SK-N-MC (cell line): ENCODE results near the gene RHOH.
A peak's percentile ranks its signal among the peaks of the same experiment; 100 is the strongest.

Experiments used
- DNase-seq: peaks from one replicate; pipeline ENCODE4 v3.0.0-alpha.2; 2011; ENCODE audit warnings: low read depth, low spot score
- H3K27ac ChIP-seq: fragments of 200-600 bp; sonication (generic); 2 replicates; pipeline ENCODE4 v1.5.1; 2016; ENCODE audit warnings: mixed run types
- H3K36me3 ChIP-seq: fragments of 200-600 bp; sonication (generic); 2 replicates; pipeline ENCODE4 v1.6.1; 2017; ENCODE audit warnings: antibody characterized with exemption, low read length, mixed read lengths; ENCODE audit not compliant: insufficient read depth
- H3K4me3 ChIP-seq: fragments of 200-600 bp; sonication (generic); 2 replicates; pipeline ENCODE4 v1.5.1; 2016
- H3K9ac ChIP-seq: fragments of 200-600 bp; sonication (generic); 2 replicates; pipeline ENCODE4 v1.8.0; 2017; ENCODE audit warnings: mixed run types, mixed read lengths; ENCODE audit not compliant: insufficient read length
- H3K9me3 ChIP-seq: fragments of 200-600 bp; sonication (generic); 2 replicates; pipeline ENCODE4 v1.6.1; 2017; ENCODE audit warnings: low read depth, mild to moderate bottlenecking, antibody characterized with exemption, low read length, moderate library complexity, mixed read lengths
- EZH2 ChIP-seq: fragments of 200-600 bp; sonication (generic); IDR thresholded peaks from one replicate; pipeline ENCODE4 v1.6.1; 2017; ENCODE audit warnings: antibody characterized with exemption
- FOXP2 ChIP-seq: optimal IDR thresholded peaks from 2 replicates; pipeline ENCODE3; 2011; ENCODE audit warnings: mild to moderate bottlenecking, moderate library complexity; ENCODE audit not compliant: insufficient read depth; ENCODE audit errors: extremely low read length, control extremely low read depth
- POLR2AphosphoS5 ChIP-seq: IDR thresholded peaks from 2 replicates; pipeline ENCODE4 v1.6.1; 2012; ENCODE audit warnings: mild to moderate bottlenecking, low read depth, low read length, borderline replicate concordance

RHOH gene

DNA sequence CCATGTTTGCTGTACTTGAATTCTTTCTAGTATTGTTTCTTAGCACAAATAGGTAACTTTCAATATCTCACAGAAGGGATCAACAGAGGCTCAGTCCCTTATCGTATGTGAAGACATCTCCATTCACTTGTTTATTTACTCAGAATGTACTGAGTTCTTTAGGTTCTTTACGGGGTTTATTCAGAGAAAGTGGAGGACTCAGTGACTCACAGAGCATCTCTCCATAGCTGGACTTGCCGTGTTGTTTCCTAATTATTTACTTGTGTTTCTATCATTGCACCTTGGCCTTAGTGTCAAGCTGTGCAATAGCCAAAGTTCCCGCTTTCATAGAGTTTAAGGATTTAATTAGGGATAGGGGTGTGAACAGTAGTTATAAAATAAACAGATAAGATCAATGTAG is 57.1 kb downstream of the RHOH start:
- no peak overlapping the region for H3K27ac ChIP-seq
- H3K9ac ChIP-seq: no peak overlapping the region
- no peak for DNase-seq
- no peak overlapping the region for H3K4me3 ChIP-seq
- TF ChIP-seq EZH2: no peak
- TF ChIP-seq POLR2AphosphoS5: no peak
- TF ChIP-seq FOXP2: no peak
- H3K36me3 ChIP-seq: no peaks in the 10 kb centered on the region
- H3K9me3 ChIP-seq: no peaks in the 10 kb centered on the region

DNA sequence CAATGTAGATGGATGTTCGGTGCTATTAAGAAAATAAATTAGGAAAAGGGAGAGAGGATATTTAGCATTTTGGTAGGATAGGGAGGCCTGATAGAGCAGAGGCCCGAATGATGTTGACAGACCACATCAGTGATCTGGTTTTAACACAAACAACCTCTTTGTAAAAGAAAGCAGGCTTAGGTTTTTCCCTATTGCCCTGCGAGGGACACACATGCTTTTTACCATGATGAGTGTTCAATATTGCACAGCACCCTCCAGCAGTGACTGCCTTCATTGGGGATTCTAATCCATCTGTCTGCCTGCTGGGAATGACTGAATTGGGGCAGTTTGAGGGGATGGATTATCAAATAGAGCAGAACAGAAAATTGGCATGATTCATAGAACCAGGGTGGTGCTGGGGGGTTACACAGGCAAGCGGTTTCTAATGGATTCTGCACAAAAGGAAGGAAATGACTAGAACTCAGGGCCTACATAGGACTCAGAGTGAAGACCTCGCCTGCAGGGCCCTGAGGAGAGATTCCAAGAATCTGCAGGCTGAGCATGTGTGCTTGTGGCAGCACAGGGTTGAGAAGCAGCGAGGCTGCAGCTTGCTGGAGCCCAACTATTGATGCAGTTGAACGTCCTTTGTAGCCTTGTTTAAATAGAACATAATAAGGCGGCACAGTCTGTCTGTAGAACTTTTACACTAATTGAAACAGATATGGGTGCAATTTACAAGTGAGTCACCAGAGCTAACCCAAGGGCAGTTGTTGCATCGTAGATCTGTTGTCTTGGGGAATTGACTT is 58.0 kb downstream of the RHOH start:
- no peak for DNase-seq
- TF ChIP-seq FOXP2 (no peak), EZH2 (no peak), POLR2AphosphoS5 (no peak)
- Histone ChIP-seq H3K9me3 (no peaks in the 10 kb centered on the region), H3K9ac (no peak overlapping the region), H3K36me3 (no peaks in the 10 kb centered on the region), H3K27ac (peak overlapping the region; percentile 64), H3K4me3 (no peak overlapping the region)

DNA sequence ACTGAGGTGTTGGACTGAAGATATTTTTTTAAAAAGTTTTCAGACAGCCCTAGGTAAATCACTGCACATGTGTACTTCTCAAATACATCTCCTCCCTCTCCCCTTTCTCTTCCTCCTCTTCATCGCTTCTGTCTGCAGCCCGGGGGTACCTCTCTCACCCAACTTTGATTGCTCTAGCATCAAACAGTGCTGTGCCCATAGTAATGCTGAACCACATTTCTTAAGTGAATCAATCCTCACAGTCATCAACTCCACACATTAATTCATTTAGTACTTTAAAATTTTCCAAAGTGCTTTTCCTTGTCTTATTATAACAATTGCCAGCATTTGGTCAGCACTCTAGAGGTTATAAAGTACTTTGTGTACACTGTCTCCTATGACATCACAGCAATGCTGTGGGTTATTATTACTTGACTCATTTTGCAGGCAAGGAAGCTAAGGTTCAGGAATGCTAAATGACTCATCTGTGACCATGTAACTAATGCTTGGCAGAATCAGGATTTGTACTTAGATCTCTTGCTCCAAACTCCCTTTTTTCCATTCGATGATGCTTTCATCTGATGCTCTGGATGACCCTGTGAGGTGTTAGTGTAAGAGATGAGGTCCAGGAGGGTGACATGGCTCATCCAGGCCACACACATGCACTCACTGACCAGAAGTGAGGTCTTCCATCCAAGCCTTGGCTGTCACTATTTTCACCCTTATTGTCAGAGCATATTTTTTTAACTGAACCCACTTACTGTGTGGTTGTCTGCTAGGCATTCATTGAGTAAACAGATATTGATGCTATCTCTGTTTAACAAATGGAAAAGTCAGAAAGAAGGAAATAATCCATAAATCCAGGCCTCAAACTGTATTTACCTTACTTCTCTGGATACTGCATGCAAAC is 58.8 kb downstream of the RHOH start:
- DNase-seq: no peak
- H3K4me3 ChIP-seq: no peak overlapping the region
- peak overlapping the region; percentile 64; the same call in 1 of the 2 replicates for H3K27ac ChIP-seq

DNA sequence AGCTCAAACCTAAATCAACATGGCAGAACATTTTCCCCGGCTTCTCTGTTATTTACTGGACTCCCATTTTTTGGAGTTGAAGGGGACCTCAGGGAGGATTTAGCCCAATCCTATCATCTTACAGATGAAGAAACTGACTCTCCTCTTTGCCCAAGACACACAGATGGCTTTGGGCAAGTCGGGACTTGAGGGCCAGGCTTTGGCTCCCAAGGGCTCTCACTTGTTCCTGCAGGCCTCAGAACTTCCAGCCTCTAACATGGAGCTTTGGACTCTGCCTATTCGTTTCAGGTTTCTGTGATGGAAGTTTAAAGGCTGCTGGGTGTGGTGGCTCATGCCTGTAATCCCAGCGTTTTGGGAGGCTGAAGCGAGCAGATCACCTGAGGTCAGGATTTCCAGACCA is 59.5 kb downstream of the RHOH start:
- no peak for DNase-seq
- Histone ChIP-seq H3K9ac (no peak overlapping the region), H3K4me3 (no peak overlapping the region), H3K36me3 (no peaks in the 10 kb centered on the region), H3K27ac (no peak overlapping the region), H3K9me3 (no peaks in the 10 kb centered on the region)
- TF ChIP-seq POLR2AphosphoS5 (no peak), EZH2 (no peak), FOXP2 (no peak)

More for the DNA sequence above, 58.8 kb downstream of the RHOH start:
- no peak overlapping the region for H3K9ac ChIP-seq
- no peaks in the 10 kb centered on the region for H3K9me3 ChIP-seq
- TF ChIP-seq EZH2: no peak
- TF ChIP-seq FOXP2: no peak
- TF ChIP-seq POLR2AphosphoS5: no peak
- no peaks in the 10 kb centered on the region for H3K36me3 ChIP-seq

DNA sequence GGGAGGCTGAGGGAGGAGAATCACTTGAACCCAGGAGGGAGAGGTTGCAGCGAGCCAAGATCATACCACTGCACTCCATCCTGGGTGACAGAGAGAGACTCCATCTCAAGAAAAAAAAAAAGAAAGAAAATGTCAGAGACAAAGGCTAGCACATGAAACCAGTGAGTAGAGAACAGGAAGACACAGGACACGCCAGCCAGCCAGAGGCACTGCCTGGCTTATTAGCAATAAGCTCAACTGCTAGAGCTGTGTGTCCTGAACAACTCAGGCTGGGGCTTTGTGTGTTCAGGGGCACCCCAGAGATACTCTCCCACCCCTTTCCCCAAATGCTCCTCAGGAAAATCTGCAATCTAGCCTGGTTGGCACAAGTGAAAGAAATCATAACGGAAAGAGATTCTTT is 60.0 kb downstream of the RHOH start:
- no peak for TF ChIP-seq FOXP2
- no peak for TF ChIP-seq EZH2
- no peak for TF ChIP-seq POLR2AphosphoS5
- H3K9ac ChIP-seq: no peak overlapping the region
- H3K4me3 ChIP-seq: no peak overlapping the region
- H3K9me3 ChIP-seq: no peaks in the 10 kb centered on the region
- H3K36me3 ChIP-seq: no peaks in the 10 kb centered on the region
- DNase-seq: no peak
- H3K27ac ChIP-seq: no peak overlapping the region

DNA sequence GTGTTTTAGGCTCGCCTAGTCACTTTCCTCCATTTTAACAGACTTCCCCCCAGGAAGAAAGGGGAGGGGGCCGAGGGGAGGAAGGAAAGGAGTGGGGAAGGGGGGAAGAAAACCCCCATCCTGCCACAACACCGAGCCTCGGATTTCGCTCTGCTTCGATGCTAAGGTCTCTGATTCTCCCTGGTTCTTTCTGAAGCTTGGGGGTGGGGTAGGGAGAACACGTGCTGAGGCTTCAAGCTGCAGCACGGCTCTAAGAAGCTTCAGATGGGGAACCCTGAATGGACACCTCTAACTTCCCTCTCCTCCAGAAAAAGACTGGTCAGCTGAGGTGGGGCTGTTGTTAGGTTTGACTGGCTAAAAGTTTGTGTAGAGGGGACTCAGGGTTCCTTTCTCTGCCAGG is 61.8 kb downstream of the RHOH start:
- TF ChIP-seq EZH2 (no peak), POLR2AphosphoS5 (no peak)
- no peaks in the 10 kb centered on the region for H3K9me3 ChIP-seq
- H3K9ac ChIP-seq: no peak overlapping the region
- H3K36me3 ChIP-seq: no peaks in the 10 kb centered on the region
- H3K4me3 ChIP-seq: no peak overlapping the region
- H3K27ac ChIP-seq: no peak overlapping the region
- no peak for DNase-seq

DNA sequence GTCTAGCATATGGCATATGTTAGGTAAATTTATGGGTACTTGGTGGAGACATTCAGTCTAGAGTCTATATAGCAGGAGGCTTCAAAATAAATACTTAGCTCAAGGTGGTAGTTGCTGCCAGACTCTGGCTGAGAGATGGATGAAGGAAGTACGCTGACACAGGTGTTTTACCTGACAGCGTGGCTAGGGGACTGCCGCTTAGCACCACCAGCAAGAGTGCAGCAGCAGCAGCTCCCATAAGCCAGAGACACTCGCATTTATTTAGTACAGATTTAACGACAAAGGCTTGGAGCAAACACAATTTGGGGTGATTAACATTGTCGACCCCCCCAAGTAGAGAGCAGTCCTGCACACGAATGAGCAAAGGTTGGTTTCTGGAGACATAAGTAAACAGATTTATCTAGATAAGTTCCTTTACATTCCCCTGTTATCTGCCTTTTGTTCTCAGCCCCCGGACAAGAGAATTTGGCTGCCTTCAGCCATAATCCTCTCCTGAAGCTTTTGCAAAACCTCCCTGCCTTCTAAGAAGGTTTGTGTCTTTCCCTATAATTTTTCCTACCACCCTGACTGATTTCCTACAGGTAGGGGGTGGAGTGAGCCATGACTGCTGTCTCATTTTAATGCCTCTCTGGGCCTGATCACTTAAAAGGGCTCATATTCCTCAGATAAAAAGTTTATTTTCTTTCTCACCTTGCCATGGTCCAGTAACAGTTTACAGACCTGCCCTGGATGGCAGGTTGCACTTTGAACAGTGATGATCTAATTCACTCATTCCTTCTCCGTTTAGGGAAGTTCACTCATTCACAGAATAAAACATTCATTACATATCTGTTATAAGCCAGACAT is 64.6 kb downstream of the RHOH start:
- TF ChIP-seq POLR2AphosphoS5: no peak
- no peak for TF ChIP-seq FOXP2
- H3K27ac ChIP-seq: peak overlapping the region; percentile 70; the same call in 1 of the 2 replicates
- no peak for DNase-seq
- H3K9me3 ChIP-seq: no peaks in the 10 kb centered on the region
- H3K36me3 ChIP-seq: no peaks in the 10 kb centered on the region
- no peak overlapping the region for H3K9ac ChIP-seq
- H3K4me3 ChIP-seq: no peak overlapping the region

DNA sequence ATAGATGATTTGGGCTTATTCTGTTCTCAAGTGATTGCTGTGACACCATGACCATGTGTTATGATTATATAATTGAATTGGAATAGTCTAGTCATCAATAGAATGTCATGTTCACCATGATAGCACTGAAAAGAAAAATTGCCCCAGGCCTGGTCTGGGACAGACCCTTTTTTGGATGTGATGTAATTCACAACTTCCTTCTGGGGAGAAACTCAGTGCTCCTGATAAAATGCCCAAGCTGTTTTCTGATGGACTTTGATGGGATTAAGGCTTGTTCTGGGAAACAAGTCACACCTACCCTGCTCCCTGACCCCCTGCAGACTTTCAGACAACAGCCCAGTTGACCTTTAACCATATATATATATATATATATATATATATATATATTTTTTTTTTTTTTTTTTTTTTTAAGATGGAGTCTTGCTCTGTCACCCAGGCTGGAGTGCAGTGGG is 65.3 kb downstream of the RHOH start:
- H3K27ac ChIP-seq: peak overlapping the region; percentile 70; the same call in 1 of the 2 replicates
- H3K9ac ChIP-seq: no peak overlapping the region
- DNase-seq: no peak
- no peak for TF ChIP-seq POLR2AphosphoS5
- no peak for TF ChIP-seq EZH2
- TF ChIP-seq FOXP2: no peak
- no peaks in the 10 kb centered on the region for H3K36me3 ChIP-seq
- no peak overlapping the region for H3K4me3 ChIP-seq
- no peaks in the 10 kb centered on the region for H3K9me3 ChIP-seq
